Stimulated activated CD8-positive, alpha-beta memory T cell treated with anti-CD3 and anti-CD28 coated beads, Interleukin-15, amount 100 ng/mL, for 4 hours (primary cell): ENCODE measurements around the gene ACVR1.

Experiments
- DNase-seq, 2 donors: peaks; one replicate each; pipeline ENCODE4 v3.0.0-alpha.2; 2020; ENCODE audit warnings: low read depth in 2 of 2

ACVR1 gene

GRCh38 chr2:157856187-157856515 lies 20.0 kb downstream of the ACVR1 start:
- DNase-seq = no peak

- DNase-seq = no peak
These were observed 22.3 kb downstream of the ACVR1 start for GRCh38 chr2:157853820-157854219.

GRCh38 chr2:157853211-157853610 lies 22.9 kb downstream of the ACVR1 start:
- DNase-seq = no peak

- DNase-seq = no peak
These were observed 26.5 kb downstream of the ACVR1 start for GRCh38 chr2:157849591-157849990.

GRCh38 chr2:157848213-157848612 lies 27.9 kb downstream of the ACVR1 start:
- DNase-seq = no peak

GRCh38 chr2:157845081-157845480 lies 31.0 kb downstream of the ACVR1 start:
- no peak for DNase-seq

GRCh38 chr2:157843935-157844334 lies 32.2 kb downstream of the ACVR1 start:
- no peak for DNase-seq

- DNase-seq = no peak
These were observed 33.0 kb downstream of the ACVR1 start for GRCh38 chr2:157843081-157843480.

GRCh38 chr2:157842106-157842879 lies 33.8 kb downstream of the ACVR1 start:
- no peak for DNase-seq

- no peak for DNase-seq
These were observed 34.6 kb downstream of the ACVR1 start for GRCh38 chr2:157841485-157841884.

GRCh38 chr2:157840568-157841156 lies 35.5 kb downstream of the ACVR1 start:
- DNase-seq = no peak

GRCh38 chr2:157839822-157840221 lies 36.3 kb downstream of the ACVR1 start:
- no peak for DNase-seq

GRCh38 chr2:157839162-157839801 lies 36.8 kb downstream of the ACVR1 start:
- DNase-seq = no peak

- DNase-seq = no peak
These were observed 37.5 kb downstream of the ACVR1 start for GRCh38 chr2:157838442-157839161.

GRCh38 chr2:157837851-157838441 lies 38.2 kb downstream of the ACVR1 start:
- DNase-seq = no peak

GRCh38 chr2:157836531-157836930 lies 39.6 kb downstream of the ACVR1 start:
- no peak for DNase-seq

GRCh38 chr2:157835425-157835824 lies 40.7 kb downstream of the ACVR1 start:
- no peak for DNase-seq

GRCh38 chr2:157835006-157835405 lies 41.1 kb downstream of the ACVR1 start:
- DNase-seq = no peak

GRCh38 chr2:157833721-157834120 lies 42.4 kb downstream of the ACVR1 start:
- no peak for DNase-seq

GRCh38 chr2:157831573-157832315 lies 44.4 kb downstream of the ACVR1 start:
- DNase-seq = no peak
